ENCODE measurements around the gene AAK1. TPM values are rescaled to one million over a fixed set of nuclear protein-coding genes. Genes with fewer than 3 reads are reported as not detected.

The AAK1 gene
- total and polyA plus RNA-seq, 2 of the 13 experiments (the other 11 are each of a cell fraction or from before 2014, with no cell fraction given) = 9.8 to 10.3 TPM

- TF ChIP-seq ZNF142 (CRISPR knock-in tag; IDR thresholded peaks at IDR 0.05) = no peak
- TF ChIP-seq, protein P1, sequence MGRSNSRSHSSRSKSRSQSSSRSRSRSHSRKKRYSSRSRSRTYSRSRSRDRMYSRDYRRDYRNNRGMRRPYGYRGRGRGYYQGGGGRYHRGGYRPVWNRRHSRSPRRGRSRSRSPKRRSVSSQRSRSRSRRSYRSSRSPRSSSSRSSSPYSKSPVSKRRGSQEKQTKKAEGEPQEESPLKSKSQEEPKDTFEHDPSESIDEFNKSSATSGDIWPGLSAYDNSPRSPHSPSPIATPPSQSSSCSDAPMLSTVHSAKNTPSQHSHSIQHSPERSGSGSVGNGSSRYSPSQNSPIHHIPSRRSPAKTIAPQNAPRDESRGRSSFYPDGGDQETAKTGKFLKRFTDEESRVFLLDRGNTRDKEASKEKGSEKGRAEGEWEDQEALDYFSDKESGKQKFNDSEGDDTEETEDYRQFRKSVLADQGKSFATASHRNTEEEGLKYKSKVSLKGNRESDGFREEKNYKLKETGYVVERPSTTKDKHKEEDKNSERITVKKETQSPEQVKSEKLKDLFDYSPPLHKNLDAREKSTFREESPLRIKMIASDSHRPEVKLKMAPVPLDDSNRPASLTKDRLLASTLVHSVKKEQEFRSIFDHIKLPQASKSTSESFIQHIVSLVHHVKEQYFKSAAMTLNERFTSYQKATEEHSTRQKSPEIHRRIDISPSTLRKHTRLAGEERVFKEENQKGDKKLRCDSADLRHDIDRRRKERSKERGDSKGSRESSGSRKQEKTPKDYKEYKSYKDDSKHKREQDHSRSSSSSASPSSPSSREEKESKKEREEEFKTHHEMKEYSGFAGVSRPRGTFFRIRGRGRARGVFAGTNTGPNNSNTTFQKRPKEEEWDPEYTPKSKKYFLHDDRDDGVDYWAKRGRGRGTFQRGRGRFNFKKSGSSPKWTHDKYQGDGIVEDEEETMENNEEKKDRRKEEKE (IDR thresholded peaks at IDR 0.05) = no peak
- TF ChIP-seq MXD4 (CRISPR knock-in tag; IDR thresholded peaks at IDR 0.05) = no peak
These were observed 70.9 kb downstream of the AAK1 start (continued) for GRCh38 chr2:69572641-69573040.

DNA sequence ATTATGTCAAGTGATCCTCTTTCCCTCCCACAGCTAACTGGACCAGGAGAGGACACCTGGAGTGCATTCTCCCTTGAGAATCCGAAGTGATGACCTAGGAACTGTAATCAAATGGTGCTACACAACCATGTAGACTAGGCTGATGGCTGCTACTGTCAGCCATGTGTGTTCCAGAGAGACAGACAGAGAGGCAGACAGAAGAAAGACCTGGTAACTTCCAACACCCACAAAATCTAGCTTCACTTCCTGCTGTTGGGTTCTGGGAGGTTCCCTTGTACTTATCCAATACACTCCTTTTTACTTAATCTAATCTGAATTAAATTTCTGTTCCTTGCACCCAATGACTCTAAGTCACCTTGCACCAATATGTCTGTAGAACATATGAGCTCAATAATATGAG is 72.3 kb downstream of the AAK1 start:
- no TSS peak for BruUV-seq (replicated peaks)
- no peaks in the 10 kb centered on the region for H3K36me3 ChIP-seq (replicated peaks in 1 of 2; ENCODE audit: control insufficient read depth in 1 of 2, insufficient read depth in 2 of 2, low read length in 2 of 2)
- no peaks in the 10 kb centered on the region for H3K79me2 ChIP-seq (ENCODE audit: insufficient read depth, low read length)
- no peaks in the 10 kb centered on the region for H3K9me3 ChIP-seq (ENCODE audit: low read length)
- no peaks in the 10 kb centered on the region for H3K27me3 ChIP-seq (ENCODE audit: control insufficient read depth in 1 of 2, insufficient read depth in 2 of 2, low read length in 2 of 2)
- no peak for ATAC-seq
- CTCF ChIA-PET (ENCODE audit: low intra/inter-chr PET ratio, low total read pairs) = no interaction called here
- FAIRE-seq = no peak
- no peak overlapping the region for H3K4me3 ChIP-seq (replicated peaks in 1 of 3; ENCODE audit: insufficient read depth in 1 of 3, low read depth in 2 of 3, low read length in 3 of 3)
- no peak overlapping the region for H3K9ac ChIP-seq (ENCODE audit: insufficient read depth, low read depth, low read length)
- intact Hi-C loops (cut with micrococcal nuclease; ENCODE audit: unreplicated experiment) (no loop called here), in situ Hi-C loops (cut with HindIII; ENCODE audit: extremely low pct_ligation_motif_present, low pct_unique_long_range_greater_than_20kb) (no loop called here)
- no peak overlapping the region for H2AFZ ChIP-seq (ENCODE audit: low read length)
- no peak overlapping the region for H3K27ac ChIP-seq (ENCODE audit: extremely low read length, insufficient read depth, low read length)
- POLR2A ChIA-PET = no interaction called here
- DNase-seq (ENCODE audit: low spot score) = no peak
- no peak overlapping the region for H3K4me2 ChIP-seq (ENCODE audit: low read depth, low read length)
- peaks cover 14% of the 10 kb centered on the region for H3K4me1 ChIP-seq (ENCODE audit: insufficient read depth, low read length)
- no peaks in the 10 kb centered on the region for H4K20me1 ChIP-seq (ENCODE audit: insufficient read depth, low read length)
- 95% methylated on average over 1 of the region's 1 CpG for whole genome bisulfite sequencing (ENCODE audit: low lambda C conversion rate)
- TF ChIP-seq ZSCAN30 (CRISPR knock-in tag; IDR thresholded peaks at IDR 0.05) (no peak), BORCS8-MEF2B (CRISPR knock-in tag; IDR thresholded peaks at IDR 0.05) (no peak), HMGXB3 (CRISPR knock-in tag; IDR thresholded peaks at IDR 0.05; ENCODE audit: borderline replicate concordance) (no peak), HNRNPLL (IDR thresholded peaks at IDR 0.05; ENCODE audit: low read depth, low read length, poor library complexity, severe bottlenecking) (no peak), KLF16 (CRISPR knock-in tag; IDR thresholded peaks at IDR 0.05) (no peak), ATAD3A (CRISPR knock-in tag; IDR thresholded peaks at IDR 0.05) (no peak), ZNF451 (CRISPR knock-in tag; IDR thresholded peaks at IDR 0.05) (no peak)
